ENCODE data around the gene CCDC81. TPM values are rescaled to one million over a fixed set of nuclear protein-coding genes. Genes with fewer than 3 reads are reported as not detected.

The CCDC81 gene
- total and polyA plus RNA-seq, 2 of the 13 experiments (the other 11 are each of a cell fraction or from before 2014, with no cell fraction given), result 0.15 to 0.22 TPM

DNA sequence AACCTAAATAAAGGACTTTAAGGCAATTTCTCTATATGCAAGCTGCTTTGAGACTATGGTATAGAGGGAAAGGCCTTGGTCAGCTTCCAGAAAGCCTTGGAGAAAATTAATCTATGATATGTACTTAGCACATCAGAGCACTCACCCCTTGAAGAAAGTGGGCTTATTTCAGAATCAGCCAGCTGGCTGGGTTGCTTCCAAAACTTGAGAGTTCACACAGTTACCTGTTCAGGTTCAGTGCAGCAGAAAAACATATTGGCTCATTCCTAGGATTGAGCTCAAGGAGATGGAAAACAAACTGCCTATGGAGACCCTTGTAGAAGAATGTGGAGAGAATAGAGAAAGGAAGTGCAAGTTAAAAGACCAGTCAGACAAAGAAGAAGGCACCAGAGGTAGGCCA is 22.7 kb downstream of the CCDC81 start:
- no peaks in the 10 kb centered on the region for H4K20me1 ChIP-seq (ENCODE audit: insufficient read depth, low read length)
- H3K36me3 ChIP-seq (replicated peaks in 1 of 2; ENCODE audit: control insufficient read depth in 1 of 2, insufficient read depth in 2 of 2, low read length in 2 of 2), result no peaks in the 10 kb centered on the region
- FAIRE-seq (no peak), DNase-seq (ENCODE audit: low spot score) (no peak), ATAC-seq (no peak)
- H3K9ac ChIP-seq (ENCODE audit: insufficient read depth, low read depth, low read length), result no peak overlapping the region
- ChIA-PET CTCF (ENCODE audit: low intra/inter-chr PET ratio, low total read pairs) (no interaction called here), POLR2A (no interaction called here)
- H3K4me3 ChIP-seq (replicated peaks in 1 of 3; ENCODE audit: insufficient read depth in 1 of 3, low read depth in 2 of 3, low read length in 3 of 3), result no peak overlapping the region
- intact Hi-C loops (cut with micrococcal nuclease; ENCODE audit: unreplicated experiment), result no loop called here
- H3K27me3 ChIP-seq (ENCODE audit: control insufficient read depth in 1 of 2, insufficient read depth in 2 of 2, low read length in 2 of 2), result no peaks in the 10 kb centered on the region
- H3K79me2 ChIP-seq (ENCODE audit: insufficient read depth, low read length), result no peaks in the 10 kb centered on the region
- TF ChIP-seq FOXO1 (CRISPR knock-in tag; IDR thresholded peaks at IDR 0.05) (no peak), ZNF737 (CRISPR knock-in tag; IDR thresholded peaks at IDR 0.05; ENCODE audit: borderline replicate concordance) (no peak), HES4 (CRISPR knock-in tag; IDR thresholded peaks at IDR 0.05; ENCODE audit: borderline replicate concordance) (no peak), ZBTB21 (CRISPR knock-in tag; IDR thresholded peaks at IDR 0.05) (no peak), ZNF441 (CRISPR knock-in tag; IDR thresholded peaks at IDR 0.05; ENCODE audit: borderline replicate concordance) (no peak), ZBTB38 (CRISPR knock-in tag; IDR thresholded peaks at IDR 0.05) (no peak), THYN1 (CRISPR knock-in tag; IDR thresholded peaks at IDR 0.05; ENCODE audit: borderline replicate concordance, low read depth) (no peak), TBX2 (CRISPR knock-in tag; IDR thresholded peaks at IDR 0.05; ENCODE audit: borderline replicate concordance) (no peak), ZFP36L2 (CRISPR knock-in tag; IDR thresholded peaks at IDR 0.05) (no peak), CENPX (CRISPR knock-in tag; IDR thresholded peaks at IDR 0.05) (no peak), MEIS2 (CRISPR knock-in tag; IDR thresholded peaks at IDR 0.05) (no peak), ZNF251 (CRISPR knock-in tag; IDR thresholded peaks at IDR 0.05) (no peak), ZNF333 (CRISPR knock-in tag; IDR thresholded peaks at IDR 0.05; ENCODE audit: borderline replicate concordance) (no peak), ZNF274 (CRISPR knock-in tag; IDR thresholded peaks at IDR 0.05) (no peak), ZNF326 (CRISPR knock-in tag; IDR thresholded peaks at IDR 0.05; ENCODE audit: borderline replicate concordance) (no peak), ZC3H4 (CRISPR knock-in tag; IDR thresholded peaks at IDR 0.05; ENCODE audit: borderline replicate concordance) (no peak), TCF12 (IDR thresholded peaks at IDR 0.05) (no peak), TCF12 (CRISPR knock-in tag; IDR thresholded peaks at IDR 0.05) (no peak), ZNF75D (CRISPR knock-in tag; IDR thresholded peaks at IDR 0.05; ENCODE audit: borderline replicate concordance) (no peak)
- TF ChIP-seq, protein P1, sequence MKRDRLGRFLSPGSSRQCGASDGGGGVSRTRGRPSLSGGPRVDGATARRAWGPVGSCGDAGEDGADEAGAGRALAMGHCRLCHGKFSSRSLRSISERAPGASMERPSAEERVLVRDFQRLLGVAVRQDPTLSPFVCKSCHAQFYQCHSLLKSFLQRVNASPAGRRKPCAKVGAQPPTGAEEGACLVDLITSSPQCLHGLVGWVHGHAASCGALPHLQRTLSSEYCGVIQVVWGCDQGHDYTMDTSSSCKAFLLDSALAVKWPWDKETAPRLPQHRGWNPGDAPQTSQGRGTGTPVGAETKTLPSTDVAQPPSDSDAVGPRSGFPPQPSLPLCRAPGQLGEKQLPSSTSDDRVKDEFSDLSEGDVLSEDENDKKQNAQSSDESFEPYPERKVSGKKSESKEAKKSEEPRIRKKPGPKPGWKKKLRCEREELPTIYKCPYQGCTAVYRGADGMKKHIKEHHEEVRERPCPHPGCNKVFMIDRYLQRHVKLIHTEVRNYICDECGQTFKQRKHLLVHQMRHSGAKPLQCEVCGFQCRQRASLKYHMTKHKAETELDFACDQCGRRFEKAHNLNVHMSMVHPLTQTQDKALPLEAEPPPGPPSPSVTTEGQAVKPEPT (CRISPR knock-in tag; IDR thresholded peaks at IDR 0.05; ENCODE audit: low read depth), result no peak
- TF ChIP-seq, protein P2, sequence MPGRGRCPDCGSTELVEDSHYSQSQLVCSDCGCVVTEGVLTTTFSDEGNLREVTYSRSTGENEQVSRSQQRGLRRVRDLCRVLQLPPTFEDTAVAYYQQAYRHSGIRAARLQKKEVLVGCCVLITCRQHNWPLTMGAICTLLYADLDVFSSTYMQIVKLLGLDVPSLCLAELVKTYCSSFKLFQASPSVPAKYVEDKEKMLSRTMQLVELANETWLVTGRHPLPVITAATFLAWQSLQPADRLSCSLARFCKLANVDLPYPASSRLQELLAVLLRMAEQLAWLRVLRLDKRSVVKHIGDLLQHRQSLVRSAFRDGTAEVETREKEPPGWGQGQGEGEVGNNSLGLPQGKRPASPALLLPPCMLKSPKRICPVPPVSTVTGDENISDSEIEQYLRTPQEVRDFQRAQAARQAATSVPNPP (CRISPR knock-in tag; IDR thresholded peaks at IDR 0.05), result no peak
- in situ Hi-C loops (cut with HindIII; ENCODE audit: extremely low pct_ligation_motif_present, low pct_unique_long_range_greater_than_20kb), result no loop called here
- H3K27ac ChIP-seq (ENCODE audit: extremely low read length, insufficient read depth, low read length), result no peak overlapping the region
- H3K4me2 ChIP-seq (ENCODE audit: low read depth, low read length), result no peak overlapping the region
- no peaks in the 10 kb centered on the region for H3K4me1 ChIP-seq (ENCODE audit: insufficient read depth, low read length)
- no peak overlapping the region for H2AFZ ChIP-seq (ENCODE audit: low read length)
- BruUV-seq (replicated peaks), result no TSS peak
- H3K9me3 ChIP-seq (ENCODE audit: low read length), result no peaks in the 10 kb centered on the region
